ENCODE data around the gene TRIP11.

- TF ChIP-seq CTCF (conservative IDR thresholded peaks at IDR 0.05; ENCODE audit: low read length) (no peak), EZH2phosphoT487 (IDR thresholded peaks at IDR 0.05; ENCODE audit: borderline replicate concordance) (no peak)
Measured at GRCh38 chr14:91925727-91926121, 114.1 kb downstream of the TRIP11 start.
